Measurements from ENCODE around the gene PARD3. TPM values are rescaled to one million over a fixed set of nuclear protein-coding genes. Genes with fewer than 3 reads are reported as not detected.

The PARD3 gene
- total RNA-seq, 6 donors from 2014 or later = 30.6 to 108 (median 50.6) TPM

DNA sequence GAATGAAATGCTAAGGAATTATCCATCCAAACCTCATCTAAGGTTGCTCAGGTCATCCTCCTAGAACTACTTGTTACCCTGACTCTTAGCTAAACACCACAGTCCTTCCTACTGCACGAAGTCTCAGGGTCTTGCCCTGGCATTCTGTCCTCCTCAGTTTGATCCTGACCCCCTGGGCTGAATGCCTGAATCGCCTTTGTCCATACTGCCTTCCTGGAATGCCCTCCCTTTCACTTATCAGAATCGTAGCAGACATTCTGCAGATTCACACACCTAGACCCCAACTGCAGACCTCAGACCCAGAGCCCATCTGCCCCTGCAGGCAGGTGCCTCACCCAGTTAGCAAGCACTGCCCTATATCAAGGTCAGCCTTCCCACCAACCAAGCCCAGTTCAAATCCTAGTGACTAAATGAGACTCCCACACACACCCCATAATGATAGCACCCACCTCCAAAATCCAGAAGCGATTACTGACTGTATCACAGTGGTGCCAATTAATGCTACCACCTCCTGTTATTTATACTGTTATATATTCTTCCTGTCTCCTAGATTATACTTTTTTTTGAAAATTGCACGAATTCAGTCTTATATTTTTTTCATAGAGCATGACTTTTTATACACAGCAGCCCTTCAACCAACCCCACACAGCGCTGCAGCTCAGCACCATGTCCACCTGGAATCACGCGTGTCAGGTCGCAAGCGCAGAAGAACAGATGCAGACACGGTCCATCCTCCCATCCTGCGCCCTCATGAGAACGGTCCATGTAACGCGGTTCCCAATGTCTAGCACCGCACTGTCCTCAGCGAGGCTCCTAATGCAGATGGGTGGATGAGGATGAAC lies 3.7 kb downstream of the PARD3 start:
- Histone ChIP-seq H3K27me3 (no peaks in the 10 kb centered on the region), H3K4me1 (peaks cover 19 to 52% (median 27%) of the 10 kb centered on the region in 4 donors), H3K9me3 (no peaks in the 10 kb centered on the region), H3K27ac (no peak overlapping the region), H3K4me3 (no peak overlapping the region), H3K36me3 (no peaks in the 10 kb centered on the region)
- 90 to 92% methylated on average over 17 of the region's 17 CpGs for WGBS, 2 donors
- ATAC-seq (ENCODE audit: low FRiP score in 2 of 2) (no peak), DNase-seq (no peak)
- TF ChIP-seq POLR2A (IDR thresholded peaks at IDR 0.05) (no peak), POLR2AphosphoS5 (IDR thresholded peaks at IDR 0.05) (no peak)
- TF ChIP-seq, protein P1, sequence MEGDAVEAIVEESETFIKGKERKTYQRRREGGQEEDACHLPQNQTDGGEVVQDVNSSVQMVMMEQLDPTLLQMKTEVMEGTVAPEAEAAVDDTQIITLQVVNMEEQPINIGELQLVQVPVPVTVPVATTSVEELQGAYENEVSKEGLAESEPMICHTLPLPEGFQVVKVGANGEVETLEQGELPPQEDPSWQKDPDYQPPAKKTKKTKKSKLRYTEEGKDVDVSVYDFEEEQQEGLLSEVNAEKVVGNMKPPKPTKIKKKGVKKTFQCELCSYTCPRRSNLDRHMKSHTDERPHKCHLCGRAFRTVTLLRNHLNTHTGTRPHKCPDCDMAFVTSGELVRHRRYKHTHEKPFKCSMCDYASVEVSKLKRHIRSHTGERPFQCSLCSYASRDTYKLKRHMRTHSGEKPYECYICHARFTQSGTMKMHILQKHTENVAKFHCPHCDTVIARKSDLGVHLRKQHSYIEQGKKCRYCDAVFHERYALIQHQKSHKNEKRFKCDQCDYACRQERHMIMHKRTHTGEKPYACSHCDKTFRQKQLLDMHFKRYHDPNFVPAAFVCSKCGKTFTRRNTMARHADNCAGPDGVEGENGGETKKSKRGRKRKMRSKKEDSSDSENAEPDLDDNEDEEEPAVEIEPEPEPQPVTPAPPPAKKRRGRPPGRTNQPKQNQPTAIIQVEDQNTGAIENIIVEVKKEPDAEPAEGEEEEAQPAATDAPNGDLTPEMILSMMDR (IDR thresholded peaks at IDR 0.05) = no peak

DNA sequence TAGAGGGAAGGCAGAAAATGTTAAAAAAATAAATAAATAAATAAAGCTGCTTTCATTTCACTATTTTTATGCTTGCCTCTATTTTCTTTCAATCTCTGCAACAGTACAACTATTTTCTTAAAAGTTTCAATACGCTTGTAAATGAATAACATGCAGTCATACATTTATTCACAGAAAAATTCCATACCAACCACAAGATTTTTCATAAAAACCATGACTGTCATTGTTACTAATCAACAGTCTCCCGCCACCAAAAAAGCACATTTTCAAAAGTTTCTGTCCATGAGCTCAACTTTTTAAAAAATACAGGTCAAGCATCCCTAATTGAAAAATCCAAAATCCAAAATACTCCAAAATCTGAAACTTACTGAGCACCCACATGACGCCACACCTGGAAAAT lies 5.3 kb downstream of the PARD3 start:
- Histone ChIP-seq H3K27ac (peak overlapping the region in 2 of 4 donors; percentile 46 to 61), H3K4me1 (peaks cover 15 to 41% (median 23%) of the 10 kb centered on the region in 4 donors), H3K9me3 (no peaks in the 10 kb centered on the region), H3K27me3 (no peaks in the 10 kb centered on the region), H3K36me3 (no peaks in the 10 kb centered on the region), H3K4me3 (no peak overlapping the region)
- DNase-seq (no peak), ATAC-seq (ENCODE audit: low FRiP score in 2 of 2) (no peak)
- TF ChIP-seq POLR2AphosphoS5 (IDR thresholded peaks at IDR 0.05) = no peak
- TF ChIP-seq EP300 (IDR thresholded peaks at IDR 0.05) = no peak
- TF ChIP-seq, protein P1 (IDR thresholded peaks at IDR 0.05) = no peak
- TF ChIP-seq POLR2A (IDR thresholded peaks at IDR 0.05) = no peak
- 84 to 88% methylated on average over 3 of the region's 3 CpGs for WGBS, 2 donors

DNA sequence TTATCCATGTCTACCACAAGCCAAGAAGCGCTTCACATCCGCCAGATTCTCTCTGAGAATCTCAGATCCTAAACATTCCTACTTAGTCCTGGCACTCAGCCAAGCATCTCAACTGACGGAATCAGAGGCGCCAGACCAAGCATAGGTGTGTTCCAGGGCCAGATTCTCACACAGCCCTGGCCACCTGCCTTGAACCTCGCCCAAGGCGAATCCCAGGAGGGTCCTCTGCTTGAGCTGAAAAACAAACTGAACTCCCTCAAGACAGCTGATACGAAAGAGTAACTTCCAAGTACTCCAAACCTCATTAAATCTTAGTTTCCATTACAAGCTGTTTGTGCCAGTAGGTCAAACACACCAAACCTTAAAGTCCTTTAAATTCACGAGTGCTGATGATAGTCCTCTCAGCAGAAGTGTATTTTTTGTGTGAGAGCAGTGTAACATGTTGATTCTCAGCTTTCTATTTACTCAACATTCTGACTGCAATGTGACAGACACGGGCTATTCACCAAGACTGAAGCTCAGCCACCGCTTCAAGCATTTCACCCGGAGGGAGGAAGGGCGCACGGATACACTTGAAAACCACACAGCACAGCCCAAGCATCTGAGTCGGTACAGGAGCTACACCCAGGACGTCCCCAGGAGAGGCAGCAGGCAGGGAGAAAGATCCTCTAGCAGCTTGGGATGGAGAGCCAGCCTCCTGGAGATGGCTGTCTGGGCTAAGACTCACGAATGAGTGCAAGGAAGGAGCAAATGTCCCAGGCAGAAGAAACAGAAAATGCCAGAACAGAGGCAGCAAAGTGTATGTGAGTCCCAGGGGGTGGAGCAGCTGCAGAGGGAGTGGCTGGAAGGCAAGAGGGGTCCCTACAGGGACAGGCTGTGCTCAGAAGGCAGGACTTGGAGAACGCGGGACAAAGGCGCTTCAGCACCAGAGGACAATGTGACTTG lies 6.0 kb downstream of the PARD3 start:
- DNase-seq = peak in 1 of 2 donors; percentile 79
- WGBS, 2 donors = 50 to 64% methylated on average over 16 to 19 of the region's 19 CpGs
- H3K4me1 ChIP-seq = peaks cover 15 to 34% (median 23%) of the 10 kb centered on the region in 4 donors

DNA sequence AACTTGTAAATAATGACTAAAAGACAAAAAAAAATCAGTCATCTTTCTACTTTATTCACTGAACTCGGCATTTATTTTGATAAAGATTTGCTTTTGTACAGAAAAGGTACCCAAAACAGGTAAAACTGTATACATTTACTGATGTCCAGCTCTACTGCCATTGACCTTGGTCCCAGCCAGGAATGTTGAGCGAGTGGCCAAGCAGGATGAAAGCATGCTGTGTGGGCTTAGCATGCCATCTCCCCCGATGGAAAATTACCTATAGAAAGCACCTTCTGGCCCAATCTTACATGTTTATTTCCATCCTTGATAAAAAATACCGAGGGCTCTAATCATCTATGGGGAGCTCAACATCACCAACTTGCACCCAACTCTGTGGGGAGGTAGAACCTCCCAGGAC lies 6.8 kb downstream of the PARD3 start:
- WGBS, 2 donors = 76 to 85% methylated on average over 4 of the region's 4 CpGs
- no peak for ATAC-seq (ENCODE audit: low FRiP score in 2 of 2)
- no peak for DNase-seq
- H3K4me3 ChIP-seq = no peak overlapping the region
- no peaks in the 10 kb centered on the region for H3K27me3 ChIP-seq
- TF ChIP-seq EP300 (IDR thresholded peaks at IDR 0.05) = no peak
- TF ChIP-seq POLR2AphosphoS5 (IDR thresholded peaks at IDR 0.05) = no peak
- TF ChIP-seq, protein P1 (IDR thresholded peaks at IDR 0.05) = no peak
- TF ChIP-seq POLR2A (IDR thresholded peaks at IDR 0.05) = no peak
- peak overlapping the region in 2 of 4 donors; percentile 46 to 61 for H3K27ac ChIP-seq
- H3K9me3 ChIP-seq = no peaks in the 10 kb centered on the region
- peaks cover 12 to 27% (median 19%) of the 10 kb centered on the region in 4 donors for H3K4me1 ChIP-seq
- H3K36me3 ChIP-seq = no peaks in the 10 kb centered on the region

More for the DNA sequence above, 6.0 kb downstream of the PARD3 start:
- H3K9me3 ChIP-seq = no peaks in the 10 kb centered on the region
- H3K27ac ChIP-seq = peak overlapping the region; percentile 46 to 61 (median 54)
- TF ChIP-seq EP300 (IDR thresholded peaks at IDR 0.05) (peak in 1 of 4 donors; percentile 45), POLR2AphosphoS5 (IDR thresholded peaks at IDR 0.05) (no peak)
- TF ChIP-seq, protein P1 (IDR thresholded peaks at IDR 0.05) = no peak
- ATAC-seq (ENCODE audit: low FRiP score in 2 of 2) = peak; percentile 39 to 87
- no peaks in the 10 kb centered on the region for H3K27me3 ChIP-seq
- no peak overlapping the region for H3K4me3 ChIP-seq
- H3K36me3 ChIP-seq = no peaks in the 10 kb centered on the region
